Measurements from ENCODE around the gene UBE2N. TPM values are rescaled to one million over a fixed set of nuclear protein-coding genes. Genes with fewer than 3 reads are reported as not detected.

Gene UBE2N
- total RNA-seq, 1 experiment from 2014 or later, result 82.1 TPM

DNA sequence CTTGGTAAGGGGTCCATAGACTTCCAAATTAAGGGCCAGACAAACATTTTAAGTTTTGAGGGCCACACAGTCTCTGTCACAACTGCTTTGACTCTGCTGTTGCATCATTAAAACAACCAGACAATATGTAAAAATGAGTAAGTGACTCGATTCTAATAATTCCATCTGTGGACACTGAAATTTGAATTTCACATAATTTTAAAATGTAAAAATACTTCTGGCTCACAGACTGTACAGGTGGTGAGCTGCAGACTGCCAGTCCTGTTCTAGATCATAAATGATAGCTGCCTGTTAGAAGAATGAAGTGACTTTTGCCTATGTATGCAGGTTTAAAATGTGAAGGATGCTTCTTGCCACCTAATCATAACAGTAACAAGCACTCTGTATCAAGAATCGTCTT, 48.3 kb downstream of the UBE2N start:
- H2AFZ ChIP-seq, result no peak overlapping the region
- POLR2A ChIA-PET (ENCODE audit: unreplicated experiment), result no interaction called here
- H3K4me1 ChIP-seq (replicated peaks; ENCODE audit: insufficient read depth), result peaks cover 8% of the 10 kb centered on the region; the same call in 1 of the 2 replicates
- H3K4me2 ChIP-seq, result no peak overlapping the region
- no peaks in the 10 kb centered on the region for H3K9me3 ChIP-seq (ENCODE audit: insufficient read depth, low read depth)
- no peak overlapping the region for H3K4me3 ChIP-seq
- H3K27me3 ChIP-seq (ENCODE audit: insufficient read depth, low read depth), result no peaks in the 10 kb centered on the region
- peaks cover 23% of the 10 kb centered on the region; the same call in 1 of the 2 replicates for H3F3A ChIP-seq (ENCODE audit: insufficient read depth, low read depth)
- no peak overlapping the region for H3K27ac ChIP-seq
- intact Hi-C loops (cut with micrococcal nuclease; ENCODE audit: unreplicated experiment), result no loop called here
- H4K20me1 ChIP-seq (ENCODE audit: insufficient read depth), result peaks cover 43% of the 10 kb centered on the region
- H3K9me2 ChIP-seq (ENCODE audit: insufficient read depth), result no peaks in the 10 kb centered on the region
- CTCF ChIA-PET, result no interaction called here
- DNase-seq, result no peak
- TF ChIP-seq, protein P1, sequence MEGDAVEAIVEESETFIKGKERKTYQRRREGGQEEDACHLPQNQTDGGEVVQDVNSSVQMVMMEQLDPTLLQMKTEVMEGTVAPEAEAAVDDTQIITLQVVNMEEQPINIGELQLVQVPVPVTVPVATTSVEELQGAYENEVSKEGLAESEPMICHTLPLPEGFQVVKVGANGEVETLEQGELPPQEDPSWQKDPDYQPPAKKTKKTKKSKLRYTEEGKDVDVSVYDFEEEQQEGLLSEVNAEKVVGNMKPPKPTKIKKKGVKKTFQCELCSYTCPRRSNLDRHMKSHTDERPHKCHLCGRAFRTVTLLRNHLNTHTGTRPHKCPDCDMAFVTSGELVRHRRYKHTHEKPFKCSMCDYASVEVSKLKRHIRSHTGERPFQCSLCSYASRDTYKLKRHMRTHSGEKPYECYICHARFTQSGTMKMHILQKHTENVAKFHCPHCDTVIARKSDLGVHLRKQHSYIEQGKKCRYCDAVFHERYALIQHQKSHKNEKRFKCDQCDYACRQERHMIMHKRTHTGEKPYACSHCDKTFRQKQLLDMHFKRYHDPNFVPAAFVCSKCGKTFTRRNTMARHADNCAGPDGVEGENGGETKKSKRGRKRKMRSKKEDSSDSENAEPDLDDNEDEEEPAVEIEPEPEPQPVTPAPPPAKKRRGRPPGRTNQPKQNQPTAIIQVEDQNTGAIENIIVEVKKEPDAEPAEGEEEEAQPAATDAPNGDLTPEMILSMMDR (conservative IDR thresholded peaks at IDR 0.05), result no peak
- H3K36me3 ChIP-seq (ENCODE audit: low read depth), result peaks cover 18% of the 10 kb centered on the region; the same call in 1 of the 2 replicates
- no TSS peak for BruUV-seq (replicated peaks)
- peaks cover 59% of the 10 kb centered on the region for H3K79me2 ChIP-seq (ENCODE audit: low read depth)

DNA sequence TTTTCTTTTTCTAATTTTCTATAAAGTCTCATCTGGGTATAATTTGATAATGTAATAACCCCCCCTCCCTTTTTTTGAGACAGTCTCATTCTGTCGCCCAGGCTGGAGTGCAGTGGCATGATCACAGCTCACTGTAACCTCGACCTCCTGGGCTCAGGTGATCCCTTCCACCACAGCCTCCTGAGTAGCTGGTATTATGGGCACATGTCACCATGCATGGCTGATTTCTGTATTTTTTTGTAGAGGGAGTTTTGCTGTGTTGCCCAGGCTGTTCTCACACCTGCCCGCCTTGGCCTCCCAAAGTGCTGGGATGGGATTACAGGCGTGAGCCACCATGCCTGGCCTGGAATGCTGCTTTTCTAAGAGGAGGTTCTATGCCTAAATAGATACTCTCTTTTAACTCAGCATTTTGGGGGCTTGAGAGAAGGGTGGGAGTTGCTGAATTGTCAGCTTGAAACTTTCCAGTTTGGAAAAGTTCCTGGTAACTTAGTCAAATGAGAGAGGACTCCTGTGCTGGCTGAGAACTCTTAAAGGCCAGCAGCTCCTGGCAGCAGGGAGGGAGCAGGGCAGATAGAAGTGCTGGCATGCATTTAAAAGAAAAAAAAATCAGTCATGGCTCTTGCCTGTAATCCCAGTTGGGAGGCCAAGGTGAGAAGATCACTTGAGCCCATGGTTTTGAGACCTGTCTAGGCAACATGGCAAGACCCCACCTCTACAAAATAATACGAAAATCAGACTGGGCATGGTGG, 51.0 kb downstream of the UBE2N start:
- TF ChIP-seq, protein P1 (conservative IDR thresholded peaks at IDR 0.05), result no peak
- no peak for TF ChIP-seq EZH2 (IDR thresholded peaks at IDR 0.05; ENCODE audit: low read depth)
- Histone ChIP-seq H3K27ac (no peak overlapping the region), H3F3A (ENCODE audit: insufficient read depth, low read depth) (peaks cover 10% of the 10 kb centered on the region; the same call in 1 of the 2 replicates), H3K9me2 (ENCODE audit: insufficient read depth) (no peaks in the 10 kb centered on the region), H3K27me3 (ENCODE audit: insufficient read depth, low read depth) (no peaks in the 10 kb centered on the region), H4K20me1 (ENCODE audit: insufficient read depth) (peaks cover 45% of the 10 kb centered on the region), H3K4me2 (no peak overlapping the region), H3K4me1 (replicated peaks; ENCODE audit: insufficient read depth) (peaks cover 8% of the 10 kb centered on the region; the same call in 1 of the 2 replicates), H3K79me2 (ENCODE audit: low read depth) (peaks cover 78% of the 10 kb centered on the region), H3K4me3 (no peak overlapping the region), H3K36me3 (ENCODE audit: low read depth) (peaks cover 26% of the 10 kb centered on the region; the same call in 1 of the 2 replicates), H3K9me3 (ENCODE audit: insufficient read depth, low read depth) (no peaks in the 10 kb centered on the region), H2AFZ (no peak overlapping the region)
- CTCF ChIA-PET, result no interaction called here
- no TSS peak for BruUV-seq (replicated peaks)
- intact Hi-C loops (cut with micrococcal nuclease; ENCODE audit: unreplicated experiment), result no loop called here
- POLR2A ChIA-PET (ENCODE audit: unreplicated experiment), result no interaction called here
- DNase-seq, result no peak

DNA sequence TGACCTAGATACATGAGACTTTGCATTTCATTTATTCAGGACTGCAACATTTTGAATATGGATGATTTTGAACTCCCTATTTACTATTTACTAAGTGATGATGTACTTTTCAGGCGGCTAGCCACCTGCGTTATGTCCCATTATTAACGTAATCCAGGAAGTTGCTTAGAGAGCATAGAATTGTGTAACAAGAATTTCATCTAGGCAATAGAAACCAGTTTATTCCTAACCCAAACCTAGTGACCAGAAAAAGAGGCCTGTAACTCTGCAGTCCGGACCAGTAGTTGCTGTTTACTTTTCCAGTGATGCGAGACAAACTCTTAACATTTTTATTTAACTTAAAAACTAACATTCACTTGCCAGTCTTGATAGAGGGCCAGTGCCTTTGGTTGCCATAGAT, 51.7 kb downstream of the UBE2N start:
- ChIA-PET CTCF (interaction anchor here (0.7 kb wide), 1 partner anchor 684 kb away, joined by 5 read pairs; no protein-coding TSS in a partner anchor), POLR2A (ENCODE audit: unreplicated experiment) (no interaction called here)
- no peak overlapping the region for H3K27ac ChIP-seq
- H3K36me3 ChIP-seq (ENCODE audit: low read depth), result peaks cover 30% of the 10 kb centered on the region
- peaks cover 46% of the 10 kb centered on the region for H4K20me1 ChIP-seq (ENCODE audit: insufficient read depth)
- H3K4me2 ChIP-seq, result no peak overlapping the region
- no peak overlapping the region for H3K4me3 ChIP-seq
- H3K4me1 ChIP-seq (replicated peaks; ENCODE audit: insufficient read depth), result peaks cover 8% of the 10 kb centered on the region; the same call in 1 of the 2 replicates
- no peaks in the 10 kb centered on the region for H3K9me2 ChIP-seq (ENCODE audit: insufficient read depth)
- H3K79me2 ChIP-seq (ENCODE audit: low read depth), result peaks cover 85% of the 10 kb centered on the region
- no peaks in the 10 kb centered on the region for H3K9me3 ChIP-seq (ENCODE audit: insufficient read depth, low read depth)
- no TSS peak for BruUV-seq (replicated peaks)
- intact Hi-C loops (cut with micrococcal nuclease; ENCODE audit: unreplicated experiment), result no loop called here
- TF ChIP-seq, protein P1 (conservative IDR thresholded peaks at IDR 0.05), result no peak
- no peak for TF ChIP-seq EZH2 (IDR thresholded peaks at IDR 0.05; ENCODE audit: low read depth)
- no peaks in the 10 kb centered on the region for H3K27me3 ChIP-seq (ENCODE audit: insufficient read depth, low read depth)
- peaks cover 9% of the 10 kb centered on the region; the same call in 1 of the 2 replicates for H3F3A ChIP-seq (ENCODE audit: insufficient read depth, low read depth)
- DNase-seq, result no peak
- H2AFZ ChIP-seq, result no peak overlapping the region

Data from PC-9 (cell line).